Cerebellar cortex (tissue), 1 donor: ENCODE data around the gene CALML5.

Experiments
- DNase-seq: peaks from one replicate; pipeline ENCODE4 v3.0.0-alpha.2; 2015; ENCODE audit warnings: low spot score

The CALML5 gene, protein sequence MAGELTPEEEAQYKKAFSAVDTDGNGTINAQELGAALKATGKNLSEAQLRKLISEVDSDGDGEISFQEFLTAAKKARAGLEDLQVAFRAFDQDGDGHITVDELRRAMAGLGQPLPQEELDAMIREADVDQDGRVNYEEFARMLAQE

DNA sequence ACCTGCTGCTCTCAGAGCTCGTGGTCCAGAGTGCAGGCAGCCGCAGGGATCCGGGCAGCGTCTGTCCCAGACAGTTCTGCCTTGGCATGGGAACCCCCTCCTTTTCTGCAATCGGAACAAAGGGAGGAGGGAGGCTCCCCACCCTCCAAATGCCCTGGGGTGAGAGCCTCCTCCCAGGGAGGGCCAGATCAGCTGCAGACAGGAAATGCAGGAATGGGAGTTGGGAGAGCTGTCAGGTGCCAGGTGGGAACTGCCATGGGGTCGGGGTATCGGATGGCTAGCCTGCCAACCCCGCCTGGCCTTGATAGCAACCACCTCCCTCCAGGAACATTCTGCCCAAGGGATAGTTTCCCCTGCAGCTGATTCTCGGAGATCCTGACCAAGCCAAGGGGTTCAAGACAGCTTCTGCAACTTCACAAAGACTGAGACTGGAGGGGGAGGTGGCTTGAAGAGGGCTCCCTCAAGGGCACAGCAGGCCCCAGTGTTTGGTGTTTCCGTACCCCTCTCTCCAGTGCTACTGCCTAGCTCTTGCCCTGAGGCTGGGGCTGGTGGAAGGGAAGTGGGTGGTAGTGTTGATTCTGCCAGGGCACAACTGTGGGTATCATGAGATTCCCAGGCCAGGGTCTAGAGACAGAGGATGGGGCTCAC, at the start of gene CALML5:
TSS of gene CALML5 (minus strand) at position 78 of the 648 bp plus-strand sequence. CDS start 132 bp downstream, outside the sequence.
- DNase-seq: no peak

DNA sequence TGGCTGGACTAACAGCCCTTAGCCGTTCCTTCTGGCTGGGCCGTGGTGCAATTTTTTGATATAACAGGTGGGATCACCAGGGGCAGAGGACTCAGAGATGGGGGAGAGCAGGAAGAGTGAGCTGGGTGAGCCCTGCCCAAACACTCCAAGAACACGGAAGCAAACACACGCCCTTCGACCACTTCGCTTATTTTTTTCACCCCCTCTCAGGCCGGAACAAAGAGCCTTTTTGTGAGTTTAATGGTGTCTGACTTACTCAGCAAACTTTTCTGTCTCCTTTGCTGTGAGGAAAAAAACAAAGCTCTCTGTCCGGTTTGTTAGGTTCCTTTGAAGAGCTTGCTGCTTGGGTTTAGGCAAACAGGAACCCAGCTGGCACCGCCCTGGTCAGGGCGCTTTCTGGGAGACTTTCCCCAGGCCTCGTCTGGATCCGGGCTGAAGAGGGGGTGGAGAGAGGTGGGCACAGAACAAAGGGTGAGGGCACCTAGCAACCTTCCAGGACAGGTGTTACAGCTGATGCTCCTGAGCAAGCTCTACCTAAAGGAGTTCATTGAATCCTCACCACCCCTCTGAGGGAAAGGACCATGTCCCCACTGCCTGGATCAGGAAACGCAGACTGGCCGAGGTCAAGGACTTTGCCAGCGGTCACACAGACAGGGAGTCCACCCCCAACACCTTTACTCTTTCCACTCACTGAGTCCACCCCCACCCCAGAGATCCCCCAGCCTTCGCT, 48.7 kb upstream of the CALML5 start:
- DNase-seq: no peak

- no peak for DNase-seq
Measured at GRCh38 chr10:5547681-5547930, 48.2 kb upstream of the CALML5 start.

DNA sequence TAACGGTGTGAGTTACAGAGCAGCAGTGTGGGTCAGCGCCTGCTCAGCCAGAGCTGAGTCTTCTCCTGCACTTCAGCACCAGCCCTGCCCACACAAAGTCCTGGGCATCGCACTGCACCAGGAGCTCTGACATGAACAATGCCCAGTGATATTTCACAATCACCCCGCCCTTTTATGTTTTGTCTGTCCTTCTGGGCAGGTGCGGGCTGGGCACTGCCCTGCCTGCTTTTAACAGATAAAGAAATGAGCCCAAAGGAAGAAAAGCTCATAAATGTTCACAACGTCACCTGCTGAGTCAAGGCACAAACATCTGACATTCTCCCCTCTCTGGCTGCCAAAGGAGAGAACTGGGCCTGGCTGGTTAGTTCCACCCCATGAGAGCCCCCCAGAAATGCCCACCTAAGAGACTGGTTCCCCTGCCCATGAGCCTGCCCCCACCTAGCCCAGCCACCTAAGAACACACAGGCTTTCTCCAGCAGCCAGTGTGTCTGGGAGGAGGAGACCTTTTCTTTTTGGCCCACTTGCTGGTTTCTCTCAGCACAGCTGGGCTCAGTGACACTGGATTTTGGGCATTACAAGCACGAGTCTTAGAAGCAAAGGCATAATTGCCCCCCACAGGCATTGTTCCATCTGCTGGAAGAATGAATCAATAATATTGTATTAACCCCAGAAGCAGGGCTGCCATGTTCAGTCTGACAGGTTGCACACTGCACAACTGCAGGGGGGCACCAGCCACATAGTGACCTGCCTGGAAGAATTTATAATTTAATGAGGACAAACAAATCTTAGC, 47.7 kb upstream of the CALML5 start:
- DNase-seq: no peak

GRCh38 chr10:5545778-5546710, 46.7 kb upstream of the CALML5 start:
- no peak for DNase-seq

- DNase-seq: no peak
Measured at GRCh38 chr10:5545426-5545777, 46.0 kb upstream of the CALML5 start.

DNA sequence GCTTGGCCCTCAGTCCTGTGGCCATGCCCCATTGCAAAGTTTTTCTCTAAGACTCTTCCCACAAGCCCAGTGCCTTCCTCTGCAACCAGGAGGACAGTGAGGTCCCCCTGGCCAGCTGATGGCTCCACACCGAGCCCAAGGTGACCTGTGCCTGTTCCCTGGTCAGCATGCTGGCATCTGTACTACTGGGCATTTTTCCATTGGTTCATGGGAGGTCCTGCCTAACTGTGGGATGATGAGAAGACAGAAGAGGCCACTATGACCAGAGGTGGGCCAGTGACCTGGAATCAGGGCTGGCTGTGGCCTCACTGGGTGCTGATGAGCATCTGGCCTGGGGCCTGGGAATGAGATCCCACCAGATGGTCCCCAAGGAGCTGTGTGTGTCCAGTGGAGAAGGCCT, 45.6 kb upstream of the CALML5 start:
- DNase-seq: no peak

GRCh38 chr10:5544216-5544805, 44.9 kb upstream of the CALML5 start:
- DNase-seq: no peak

DNA sequence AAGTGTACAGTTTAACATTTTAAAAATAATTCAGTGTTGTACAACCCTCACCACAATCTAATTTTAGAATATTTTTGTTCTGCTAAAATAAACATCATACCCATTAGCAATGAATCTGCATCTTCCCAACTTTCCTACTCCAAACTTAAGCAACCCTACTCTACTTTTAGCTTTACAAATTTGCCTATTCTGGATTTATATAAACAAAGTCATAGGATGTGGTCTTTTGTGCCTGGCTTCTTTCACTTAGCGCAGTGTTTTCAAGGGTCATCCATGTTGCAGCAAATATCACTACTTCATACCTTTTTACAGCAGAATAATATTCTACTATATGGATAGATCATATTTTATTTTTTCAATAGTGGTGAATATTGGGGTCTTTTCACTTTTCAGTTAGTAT, 44.3 kb upstream of the CALML5 start:
- no peak for DNase-seq

DNA sequence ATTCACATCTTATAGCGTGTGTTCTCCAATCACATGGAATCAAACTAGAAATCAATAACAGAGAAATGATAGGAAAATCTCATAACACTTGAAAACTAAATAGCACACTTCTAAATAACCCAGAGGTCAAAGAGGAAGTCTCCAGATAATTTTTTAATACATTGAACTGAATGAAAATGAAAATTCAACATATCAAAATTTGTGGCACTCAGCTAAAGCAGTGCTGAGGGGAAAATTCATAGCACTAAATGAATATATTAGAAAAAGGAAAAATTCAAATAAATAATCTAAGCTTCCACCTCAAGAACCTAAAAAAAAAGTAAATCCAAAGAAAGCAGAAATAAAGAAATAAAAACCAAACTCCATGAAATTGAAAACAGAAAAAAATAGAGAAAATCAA, 42.7 kb upstream of the CALML5 start:
- DNase-seq: no peak

DNA sequence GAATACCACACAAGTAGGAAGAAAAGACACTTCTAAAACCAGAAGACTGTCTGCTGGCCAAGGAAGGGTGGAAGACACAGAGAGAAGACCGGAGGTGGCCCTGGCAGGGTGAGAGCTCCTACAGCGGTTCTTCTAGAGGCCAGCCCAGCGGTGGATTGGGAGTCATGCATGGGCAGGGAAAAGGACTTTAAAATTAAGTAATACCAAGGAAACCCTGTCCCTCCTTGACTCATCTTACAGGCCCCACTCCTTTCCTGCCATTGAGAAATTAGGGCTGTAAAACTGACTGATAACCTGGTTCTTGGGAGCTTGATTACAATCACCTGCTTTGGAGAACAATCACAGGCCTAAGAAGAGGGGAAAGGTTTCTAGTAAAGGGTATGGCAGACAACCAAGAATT, 41.5 kb upstream of the CALML5 start:
- no peak for DNase-seq

DNA sequence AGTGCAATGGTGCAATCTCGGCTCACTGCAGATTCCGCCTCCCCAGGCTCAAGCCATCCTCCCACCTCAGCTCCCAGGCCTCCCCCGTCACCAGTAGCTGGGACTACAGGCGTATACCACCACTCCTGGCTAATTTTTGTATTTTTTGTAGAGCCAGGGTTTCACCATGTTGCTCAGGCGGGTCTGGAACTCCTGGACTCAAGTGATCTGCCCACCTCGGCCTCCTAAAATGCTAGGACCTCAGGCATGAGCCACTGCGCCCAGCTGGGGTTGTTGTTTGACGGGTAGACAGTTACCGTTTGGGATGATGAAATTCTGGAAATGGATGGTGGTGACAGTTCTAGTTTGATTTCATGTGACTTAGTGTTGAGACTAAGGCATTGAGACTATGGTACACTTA, 40.7 kb upstream of the CALML5 start:
- DNase-seq: no peak

DNA sequence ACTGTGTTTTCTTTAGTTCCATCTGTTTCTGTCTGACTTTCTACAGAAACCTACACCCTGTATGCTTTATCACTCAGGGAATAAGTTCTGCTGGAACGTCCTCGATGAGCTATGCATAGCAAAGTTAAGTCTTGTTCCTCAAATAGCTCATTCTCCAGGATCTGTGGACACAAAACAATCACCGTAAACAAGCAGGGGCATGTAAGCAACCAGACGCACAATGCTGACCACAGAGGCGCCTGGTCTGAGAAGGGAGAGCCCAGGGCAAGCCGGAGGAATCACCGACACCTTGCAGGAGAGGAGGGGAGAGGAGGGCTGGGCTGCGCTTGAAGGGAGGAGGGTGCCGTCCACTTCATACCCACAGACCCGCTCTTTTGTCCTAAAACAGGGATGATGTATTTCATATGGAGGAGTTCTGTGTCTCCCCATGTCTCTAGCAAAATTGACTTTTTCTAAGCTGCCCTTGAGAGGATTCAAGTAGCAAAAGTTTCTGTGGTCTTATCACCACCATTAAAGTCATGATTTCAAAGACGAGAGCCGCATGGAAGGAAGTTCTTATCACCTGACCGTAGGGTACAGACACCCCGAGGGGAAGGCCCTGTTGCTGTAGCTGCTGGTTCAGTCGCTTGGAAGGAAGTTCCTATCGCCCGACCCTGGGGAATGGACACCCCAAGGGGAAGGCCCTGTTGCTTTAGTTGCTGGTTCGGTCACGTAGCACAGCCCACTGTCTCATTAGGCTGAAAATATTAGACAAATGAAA, 39.7 kb upstream of the CALML5 start:
- no peak for DNase-seq

GRCh38 chr10:5538446-5538845, 39.1 kb upstream of the CALML5 start:
- DNase-seq: no peak

GRCh38 chr10:5537684-5538083, 38.3 kb upstream of the CALML5 start:
- no peak for DNase-seq

GRCh38 chr10:5536486-5537081, 37.2 kb upstream of the CALML5 start:
- DNase-seq: no peak

DNA sequence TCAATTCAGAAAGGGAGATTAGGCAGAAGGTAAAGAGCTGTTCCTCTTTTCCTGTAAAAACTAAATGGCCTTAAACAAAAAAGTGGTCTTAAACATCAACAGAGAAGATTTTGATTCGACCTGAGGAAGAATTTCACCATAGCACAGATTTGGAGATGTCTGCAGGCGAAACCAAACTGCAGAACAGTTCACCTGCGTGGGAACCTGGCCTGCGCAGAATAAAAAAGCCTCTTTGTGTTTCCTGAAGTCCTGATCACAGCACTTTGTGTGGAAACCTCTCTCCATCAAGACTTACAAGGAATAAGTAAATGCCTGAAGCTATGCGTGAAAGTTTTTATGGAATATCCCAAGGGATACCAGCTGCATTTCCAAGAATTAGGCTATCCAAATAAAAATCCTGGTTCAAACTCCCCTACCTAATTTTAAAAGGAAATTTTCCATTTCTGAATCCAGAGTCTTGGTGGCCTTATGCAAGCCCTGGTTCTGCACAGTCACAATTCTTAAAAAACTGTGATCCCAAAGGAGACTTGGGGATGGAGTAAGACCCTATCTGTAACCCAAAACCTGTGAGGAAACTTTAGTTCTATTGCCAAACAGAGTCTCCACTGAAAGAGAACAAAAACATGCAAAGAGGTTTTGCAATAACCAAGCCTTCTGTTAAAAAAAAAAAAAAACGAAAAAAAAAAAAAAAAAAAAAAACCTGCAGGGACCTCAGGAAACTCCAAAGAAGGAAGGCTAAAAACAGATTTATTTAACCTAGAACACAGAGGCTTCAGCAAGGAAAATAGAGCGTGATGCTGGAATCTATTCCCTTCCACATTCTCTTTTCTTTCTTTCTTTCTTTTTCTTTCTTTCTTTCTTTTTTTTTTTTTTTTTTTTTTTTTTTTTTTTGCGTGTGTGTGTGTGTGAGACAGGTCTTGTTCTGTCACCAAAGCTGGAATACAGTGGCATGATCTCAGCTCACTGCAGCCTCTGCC, 35.8 kb upstream of the CALML5 start:
- no peak for DNase-seq

- no peak for DNase-seq
Measured at GRCh38 chr10:5534051-5534821, 34.9 kb upstream of the CALML5 start.
